K562 (cell line): ENCODE results near the gene CDH20.

ENCODE experiments used
- CHD4 ChIP-seq: fragments of 200-600 bp; sonication (generic); IDR thresholded peaks from 3 replicates; pipeline ENCODE4 v1.6.1; 2012; ENCODE audit warnings: low read depth, mild to moderate bottlenecking, mixed read lengths, low read length, inconsistent platforms; ENCODE audit not compliant: insufficient read depth, insufficient replicate concordance, poor library complexity, severe bottlenecking
- CTCF ChIP-seq, 3 experiments: IDR thresholded peaks in 2 of 3; conservative IDR thresholded peaks in 1 of 3; 2 replicates each; pipeline ENCODE4 v1.5.1; 2011 to 2012; ENCODE audit warnings: low read length in 3 of 3, mild to moderate bottlenecking in 3 of 3, control low read depth in 2 of 3, improper control_type of control experiment in 1 of 3, inconsistent platforms in 1 of 3, low read depth in 1 of 3, mixed read lengths in 1 of 3, moderate library complexity in 1 of 3; ENCODE audit not compliant: insufficient read depth in 2 of 3
- NONO ChIP-seq, 2 experiments: fragments of 200-400 bp in 1 of 2; fragments of 450-650 bp in 1 of 2; formaldehyde crosslinking in 1 of 2; IDR thresholded peaks; 2 replicates each; pipeline ENCODE4 v1.6.1; 2017; ENCODE audit warnings: low read depth in 2 of 2, mild to moderate bottlenecking in 2 of 2, moderate library complexity in 2 of 2, low read length in 1 of 2
- USF2 ChIP-seq: sonication (generic); formaldehyde crosslinking; IDR thresholded peaks from 2 replicates; pipeline ENCODE4 v1.5.0; 2020; ENCODE audit warnings: missing genetic modification reagents
- ZNF212 ChIP-seq: fragments of 450-650 bp; formaldehyde crosslinking; IDR thresholded peaks from 2 replicates; pipeline ENCODE4 v1.4.0; 2020; ENCODE audit warnings: mild to moderate bottlenecking
- ZNF583 ChIP-seq: fragments of 250-450 bp; sonication (Bioruptor Pico); IDR thresholded peaks from 2 replicates; pipeline ENCODE4 v1.4.0; 2020

GRCh38 chr18:61397222-61397621 is 64.0 kb downstream of the CDH20 start:
- TF ChIP-seq CTCF (IDR thresholded peaks at IDR 0.05 in 2 of 3, conservative IDR thresholded peaks at IDR 0.05 in 1 of 3; ENCODE audit: insufficient read depth in 2 of 3, low read depth in 1 of 3, low read length in 3 of 3) (no peak), ZNF212 (CRISPR knock-in tag) (no peak), USF2 (CRISPR knock-in tag) (no peak), ZNF583 (CRISPR knock-in tag) (no peak), NONO (IDR thresholded peaks at IDR 0.05; ENCODE audit: low read depth in 2 of 2, low read length in 1 of 2) (no peak), CHD4 (no peak)
